HepG2 (cell line): ENCODE data around the gene IFI27L2. TPM values are rescaled to one million over a fixed set of nuclear protein-coding genes. Genes with fewer than 3 reads are reported as not detected.

ENCODE experiments used
- ATAC-seq: fragments of 200-7000 bp; cut with Tn5 transposase; 3 replicates; pipeline ENCODE4 v1.9.1; 2020; ENCODE audit warnings: mild to moderate bottlenecking, moderate library complexity
- BruUV-seq: library from RNA; stranded (reverse); fragments of 400-500 nt; replicated peaks from 2 replicates; lab custom pipeline; 2021; lab: Mats Ljungman, UMichigan
- CTCF ChIA-PET: fragments of 300-600 bp; formaldehyde crosslinking; extraction: SDS; loops from one replicate; lab custom pipeline; 2021; ENCODE audit warnings: low total read pairs, inconsistent platforms, low intra/inter-chr PET ratio; lab: Yijun Ruan, JAX
- POLR2A ChIA-PET: fragments of 350-600 bp; sonication (Branson Sonifier 250); formaldehyde crosslinking; loops from one replicate; lab custom pipeline; 2020; ENCODE audit warnings: antibody characterized with exemption, inconsistent platforms; lab: Yijun Ruan, JAX
- DNase-seq: peaks from one replicate; pipeline ENCODE4 v3.0.0-alpha.2; 2015; ENCODE audit warnings: low spot score
- FAIRE-seq: peaks from 3 replicates; lab custom pipeline; 2011; peaks lifted over from hg19 to GRCh38; lab: Jason Lieb, UNC
- H2AFZ ChIP-seq: one replicate; pipeline ENCODE4 v1.6.1; 2011; ENCODE audit warnings: low read length, inconsistent platforms
- H3K27ac ChIP-seq: fragments of 300-600 bp; 3 replicates; pipeline ENCODE4 v1.8.0; 2011; ENCODE audit warnings: mixed run types, mild to moderate bottlenecking, mixed read lengths, low read length, inconsistent platforms; ENCODE audit not compliant: insufficient read depth; ENCODE audit errors: extremely low read length
- H3K27me3 ChIP-seq, 2 experiments: fragments of 200-600 bp in 1 of 2; 2 replicates in 1 of 2; 3 replicates in 1 of 2; pipeline versions ENCODE4 v1.6.0 to v1.8.0; 2011; ENCODE audit warnings: low read length in 2 of 2, mild to moderate bottlenecking in 2 of 2, moderate library complexity in 2 of 2, inconsistent platforms in 1 of 2; ENCODE audit not compliant: insufficient read depth in 2 of 2, control insufficient read depth in 1 of 2
- H3K36me3 ChIP-seq, 2 experiments: fragments of 200-600 bp in 1 of 2; replicated peaks in 1 of 2; 2 replicates in 1 of 2; 3 replicates in 1 of 2; pipeline versions ENCODE4 v1.5.1 to v1.8.0; 2011; ENCODE audit warnings: low read length in 2 of 2, inconsistent platforms in 1 of 2; ENCODE audit not compliant: insufficient read depth in 2 of 2, control insufficient read depth in 1 of 2
- H3K4me1 ChIP-seq: 2 replicates; pipeline ENCODE4 v1.5.1; 2012; ENCODE audit warnings: low read length, inconsistent platforms; ENCODE audit not compliant: insufficient read depth
- H3K4me2 ChIP-seq: 2 replicates; pipeline ENCODE4 v1.6.0; 2011; ENCODE audit warnings: low read depth, low read length, inconsistent platforms
- H3K4me3 ChIP-seq, 3 experiments: fragments of 200-600 bp in 1 of 3; sonication (generic), shearing (Covaris generic) in 1 of 3; replicated peaks in 1 of 3; 2 replicates each; pipeline ENCODE4 v1.5.1; 2011 to 2016; ENCODE audit warnings: low read length in 3 of 3, inconsistent platforms in 2 of 3, low read depth in 2 of 3, mild to moderate bottlenecking in 2 of 3, control low read depth in 1 of 3, mixed read lengths in 1 of 3; ENCODE audit not compliant: insufficient read depth in 1 of 3
- H3K79me2 ChIP-seq: one replicate; pipeline ENCODE4 v1.6.1; 2011; ENCODE audit warnings: low read length, inconsistent platforms; ENCODE audit not compliant: insufficient read depth
- H3K9ac ChIP-seq: 2 replicates; pipeline ENCODE4 v1.6.0; 2011; ENCODE audit warnings: mild to moderate bottlenecking, low read depth, low read length, inconsistent platforms; ENCODE audit not compliant: insufficient read depth
- H3K9me3 ChIP-seq: 2 replicates; pipeline ENCODE4 v1.5.1; 2012; ENCODE audit warnings: mild to moderate bottlenecking, low read length
- H4K20me1 ChIP-seq: 2 replicates; pipeline ENCODE4 v1.6.0; 2011; ENCODE audit warnings: inconsistent platforms, mild to moderate bottlenecking, low read length, moderate library complexity; ENCODE audit not compliant: insufficient read depth
- AHDC1 ChIP-seq: sonication (generic); formaldehyde crosslinking; IDR thresholded peaks from 2 replicates; pipeline ENCODE4 v1.5.1; 2020; ENCODE audit warnings: mild to moderate bottlenecking, missing genetic modification reagents, borderline replicate concordance
- ARNTL ChIP-seq: sonication (generic); formaldehyde crosslinking; IDR thresholded peaks from 2 replicates; pipeline ENCODE4 v1.4.0; 2020; ENCODE audit warnings: mild to moderate bottlenecking, missing genetic modification reagents
- ATF2 ChIP-seq: sonication (generic); formaldehyde crosslinking; IDR thresholded peaks from 2 replicates; pipeline ENCODE4 v1.4.0; 2020; ENCODE audit warnings: missing genetic modification reagents
- ETS1 ChIP-seq: sonication (generic); formaldehyde crosslinking; IDR thresholded peaks from 2 replicates; pipeline ENCODE4 v1.4.0; 2020; ENCODE audit warnings: missing genetic modification reagents
- FOXK2 ChIP-seq: fragments of 450-650 bp; IDR thresholded peaks from 2 replicates; pipeline ENCODE4 v1.6.1; 2016
- KMT2B ChIP-seq: IDR thresholded peaks from 2 replicates; pipeline ENCODE4 v1.6.1; 2016; ENCODE audit warnings: missing genetic modification reagents, missing compliant biosample characterization
- SOX6 ChIP-seq, 2 experiments: fragments of 450-650 bp in 1 of 2; sonication (generic) in 1 of 2; formaldehyde crosslinking in 1 of 2; IDR thresholded peaks; 2 replicates each; pipeline versions ENCODE4 v1.4.0 to v1.6.1; 2017 to 2020; ENCODE audit warnings: antibody characterized with exemption in 1 of 2, mild to moderate bottlenecking in 1 of 2, missing genetic modification reagents in 1 of 2
- ZNF235 ChIP-seq: sonication (generic); formaldehyde crosslinking; IDR thresholded peaks from 2 replicates; pipeline ENCODE4 v1.8.1; 2023; ENCODE audit warnings: mild to moderate bottlenecking, missing genetic modification reagents, borderline replicate concordance
- ZNF589 ChIP-seq: sonication (generic); formaldehyde crosslinking; conservative IDR thresholded peaks from 2 replicates; pipeline ENCODE4 v1.8.0; 2022; ENCODE audit warnings: mild to moderate bottlenecking, moderate library complexity, missing genetic modification reagents
- ZNF614 ChIP-seq: IDR thresholded peaks from 2 replicates; pipeline ENCODE4 v1.6.1; 2018; ENCODE audit warnings: missing biosample characterization, missing genetic modification reagents, inconsistent platforms, borderline replicate concordance
- ZNF841 ChIP-seq: sonication (generic); formaldehyde crosslinking; IDR thresholded peaks from 2 replicates; pipeline ENCODE4 v1.8.1; 2023; ENCODE audit warnings: missing genetic modification reagents, borderline replicate concordance
- WGBS: methylation state at CpG from one replicate; pipeline ENCODE4 v1.1.6; 2017; ENCODE audit warnings: low lambda C conversion rate; 5-methylcytosine and 5-hydroxymethylcytosine counted together
- in situ Hi-C: cut with HindIII; loops from 2 replicates; pipeline ENCODE4 v1.10.0; 2017; ENCODE audit warnings: low pct_unique_long_range_greater_than_20kb; ENCODE audit not compliant: extremely low pct_ligation_motif_present
- intact Hi-C: fragments of 100-400 bp; cut with micrococcal nuclease; formaldehyde crosslinking; loops from one replicate; pipeline ENCODE4 v1.10.0; 2022; ENCODE audit not compliant: unreplicated experiment
- polyA plus RNA-seq, 8 experiments: library from polyadenylated mRNA; depleted of rRNA in 3 of 8; stranded (reverse) in 7 of 8; unstranded in 1 of 8; fragments of >200 nt; fragmentation: Illumina TruSeq in 4 of 8; extraction: Trizol in 4 of 8; gene quantifications; 2 replicates each; pipeline versions ENCODE4 v1.2.1 to v1.2.3, GENCODE V29; 2011 to 2016; ENCODE audit warnings: low read depth in 4 of 8, missing spikeins in 1 of 8, mixed read lengths in 1 of 8; ENCODE audit not compliant: insufficient read depth in 1 of 8
- total RNA-seq, 5 experiments: library from RNA; depleted of rRNA; stranded (reverse); fragments of >200 nt; fragmentation: Illumina TruSeq; extraction: Trizol; gene quantifications; 2 replicates each; pipeline ENCODE4 v1.2.3, GENCODE V29; 2016; ENCODE audit warnings: low read depth in 1 of 5

The IFI27L2 gene
- total and polyA plus RNA-seq, 2 of the 13 experiments (the other 11 are each of a cell fraction or from before 2014, with no cell fraction given), result 4.3 to 4.8 TPM

GRCh38 chr14:94123296-94123695 lies 6.1 kb downstream of the IFI27L2 start:
- Histone ChIP-seq H3K27me3 (peaks cover 2 to 32% of the 10 kb centered on the region in 2 experiments), H4K20me1 (no peaks in the 10 kb centered on the region), H3K9me3 (no peaks in the 10 kb centered on the region), H3K4me1 (peaks cover 13% of the 10 kb centered on the region)
- POLR2A ChIA-PET, result no interaction called here
- DNase-seq, result no peak
- FAIRE-seq, result no peak
- WGBS, result 44% methylated on average over 6 of the region's 9 CpGs
- CTCF ChIA-PET, result no interaction called here
- TF ChIP-seq ZNF841 (CRISPR knock-in tag) (no peak), SOX6 (IDR thresholded peaks at IDR 0.05) (no peak), SOX6 (CRISPR knock-in tag; IDR thresholded peaks at IDR 0.05) (no peak), ZNF589 (CRISPR knock-in tag) (no peak), AHDC1 (CRISPR knock-in tag) (no peak), KMT2B (no peak), ZNF614 (CRISPR knock-in tag) (no peak), ARNTL (CRISPR knock-in tag) (no peak), ZNF235 (CRISPR knock-in tag) (no peak), FOXK2 (no peak), ATF2 (no peak), ETS1 (no peak)
- TF ChIP-seq, all 625 proteins: peak for 0
- intact Hi-C loops, result no loop called here
- no TSS peak for BruUV-seq
- Histone ChIP-seq H3K79me2 (no peaks in the 10 kb centered on the region), H3K4me3 (no peak overlapping the region), H3K4me2 (no peak overlapping the region), H2AFZ (no peak overlapping the region), H3K27ac (no peak overlapping the region), H3K36me3 (no peaks in the 10 kb centered on the region), H3K9ac (no peak overlapping the region)
- ATAC-seq, result no peak
- in situ Hi-C loops, result no loop called here
